AG04449 (cell line): ENCODE data around the gene RXFP3.

Source experiments
- CTCF ChIA-PET: fragments of 350-600 bp; formaldehyde crosslinking; extraction: SDS; loops from one replicate; lab custom pipeline; 2021; ENCODE audit warnings: antibody characterized with exemption; lab: Yijun Ruan, JAX
- POLR2A ChIA-PET: fragments of 400-600, 350-600 bp; formaldehyde crosslinking; extraction: SDS; loops from one replicate; lab custom pipeline; 2020; ENCODE audit warnings: antibody characterized with exemption, inconsistent platforms; lab: Yijun Ruan, JAX
- DNase-seq: peaks from one replicate; pipeline ENCODE4 v3.0.0-alpha.2; 2010; ENCODE audit warnings: low read depth, low spot score
- H3K4me3 ChIP-seq: 2 replicates; pipeline ENCODE4 v1.5.1; 2011; ENCODE audit warnings: low read depth, mild to moderate bottlenecking, control low read depth, low read length
- TF ChIP-seq, protein P1 (sequence below): IDR thresholded peaks from one replicate; pipeline ENCODE4 v1.5.1; 2011; ENCODE audit warnings: mild to moderate bottlenecking, moderate library complexity, low read length, control low read depth, inconsistent platforms; ENCODE audit not compliant: insufficient read depth; ENCODE audit errors: missing control alignments

The RXFP3 gene

DNA sequence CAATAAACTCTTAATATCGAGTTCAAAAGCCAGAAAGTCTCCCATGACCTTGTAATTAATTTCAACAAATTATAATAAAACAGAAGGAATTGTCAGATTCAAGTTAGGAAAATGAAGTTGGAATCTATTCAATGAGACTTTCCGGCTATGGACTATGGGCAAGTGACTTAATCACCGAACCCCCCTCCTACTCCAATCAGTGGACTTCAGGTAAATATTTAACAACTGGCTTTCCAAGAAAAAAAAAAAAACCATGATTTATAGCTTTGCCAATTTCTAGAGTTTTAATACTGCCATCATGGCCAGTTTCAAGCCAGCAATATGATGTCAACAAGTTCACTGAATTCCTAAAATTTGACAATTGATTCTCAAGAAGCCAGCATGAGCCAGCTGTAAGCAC is 43.8 kb downstream of the RXFP3 start:
- CTCF ChIA-PET, result interaction anchor here (5.4 to 7.6 kb wide), 2 partner anchors 11 to 18 kb away, joined by 26 to 84 read pairs; no protein-coding TSS in a partner anchor
- H3K4me3 ChIP-seq, result no peak overlapping the region
- DNase-seq, result no peak
- TF ChIP-seq, protein P1, sequence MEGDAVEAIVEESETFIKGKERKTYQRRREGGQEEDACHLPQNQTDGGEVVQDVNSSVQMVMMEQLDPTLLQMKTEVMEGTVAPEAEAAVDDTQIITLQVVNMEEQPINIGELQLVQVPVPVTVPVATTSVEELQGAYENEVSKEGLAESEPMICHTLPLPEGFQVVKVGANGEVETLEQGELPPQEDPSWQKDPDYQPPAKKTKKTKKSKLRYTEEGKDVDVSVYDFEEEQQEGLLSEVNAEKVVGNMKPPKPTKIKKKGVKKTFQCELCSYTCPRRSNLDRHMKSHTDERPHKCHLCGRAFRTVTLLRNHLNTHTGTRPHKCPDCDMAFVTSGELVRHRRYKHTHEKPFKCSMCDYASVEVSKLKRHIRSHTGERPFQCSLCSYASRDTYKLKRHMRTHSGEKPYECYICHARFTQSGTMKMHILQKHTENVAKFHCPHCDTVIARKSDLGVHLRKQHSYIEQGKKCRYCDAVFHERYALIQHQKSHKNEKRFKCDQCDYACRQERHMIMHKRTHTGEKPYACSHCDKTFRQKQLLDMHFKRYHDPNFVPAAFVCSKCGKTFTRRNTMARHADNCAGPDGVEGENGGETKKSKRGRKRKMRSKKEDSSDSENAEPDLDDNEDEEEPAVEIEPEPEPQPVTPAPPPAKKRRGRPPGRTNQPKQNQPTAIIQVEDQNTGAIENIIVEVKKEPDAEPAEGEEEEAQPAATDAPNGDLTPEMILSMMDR, result no peak
- POLR2A ChIA-PET, result no interaction called here

DNA sequence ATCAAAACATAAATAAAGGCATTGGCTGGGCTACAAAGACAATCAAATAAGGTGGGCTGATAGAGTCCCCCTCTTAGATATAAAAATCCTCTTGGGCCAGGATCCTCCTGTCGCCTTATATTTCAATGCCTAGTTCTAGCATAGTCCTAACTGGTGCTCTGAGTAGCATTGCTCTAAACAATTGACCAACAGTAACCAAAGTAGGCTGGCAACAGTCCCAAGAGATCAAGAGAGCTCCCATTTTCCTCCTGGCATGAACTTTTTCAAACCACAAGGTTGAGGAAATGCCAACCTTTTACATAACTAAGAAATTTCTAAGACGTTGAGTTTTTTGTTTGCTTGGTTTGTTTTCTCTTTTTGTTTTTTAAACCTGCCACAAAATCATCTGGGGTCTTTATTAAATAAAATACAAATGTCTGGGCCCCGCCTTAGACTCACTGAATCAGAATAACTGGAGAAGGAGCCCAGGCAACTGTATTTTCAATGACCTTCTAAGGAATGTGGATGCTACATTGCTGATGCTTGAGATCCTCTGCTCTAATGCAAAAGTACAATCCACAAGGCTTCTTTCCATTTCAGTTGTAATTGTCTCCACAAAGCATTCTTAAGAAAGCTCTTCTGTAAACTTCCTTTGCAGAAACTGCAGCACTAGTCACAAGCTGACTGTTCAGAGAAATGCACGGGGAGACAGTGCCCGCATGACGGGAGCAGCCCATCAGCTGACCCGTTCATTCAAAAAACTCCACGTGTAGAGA is 45.4 kb downstream of the RXFP3 start:
- DNase-seq, result no peak
- TF ChIP-seq, protein P1, result no peak
- POLR2A ChIA-PET, result no interaction called here
- H3K4me3 ChIP-seq, result no peak overlapping the region
- CTCF ChIA-PET, result interaction anchor here (5.4 to 7.6 kb wide), 2 partner anchors 13 to 16 kb away, joined by 26 to 84 read pairs; no protein-coding TSS in a partner anchor

DNA sequence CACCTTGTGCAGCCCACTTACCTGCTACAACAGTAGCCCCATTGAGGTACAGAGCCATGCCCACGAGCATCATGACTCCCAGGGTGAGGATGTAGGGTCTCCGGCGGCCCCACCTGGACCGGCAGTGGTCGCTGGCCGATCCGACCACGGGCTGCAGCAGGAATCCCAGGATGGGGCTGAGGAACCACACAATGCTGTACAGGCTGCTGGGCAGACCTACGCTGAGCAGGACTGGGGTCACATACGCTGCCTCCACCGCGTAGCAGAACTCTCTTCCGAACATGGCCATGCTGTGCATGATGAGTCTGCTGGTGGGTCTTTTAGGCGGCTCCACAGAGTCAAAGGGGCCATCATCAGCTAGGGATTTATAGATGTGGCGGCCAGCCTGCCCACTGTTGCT is 48.0 kb downstream of the RXFP3 start:
- TF ChIP-seq, protein P1, result no peak
- DNase-seq, result no peak
- ChIA-PET POLR2A (no interaction called here), CTCF (interaction anchor here (2.3 to 7.6 kb wide), 3 partner anchors 11 to 15 kb away, joined by 7 to 84 read pairs (median 26); no protein-coding TSS in a partner anchor)
- no peak overlapping the region for H3K4me3 ChIP-seq

DNA sequence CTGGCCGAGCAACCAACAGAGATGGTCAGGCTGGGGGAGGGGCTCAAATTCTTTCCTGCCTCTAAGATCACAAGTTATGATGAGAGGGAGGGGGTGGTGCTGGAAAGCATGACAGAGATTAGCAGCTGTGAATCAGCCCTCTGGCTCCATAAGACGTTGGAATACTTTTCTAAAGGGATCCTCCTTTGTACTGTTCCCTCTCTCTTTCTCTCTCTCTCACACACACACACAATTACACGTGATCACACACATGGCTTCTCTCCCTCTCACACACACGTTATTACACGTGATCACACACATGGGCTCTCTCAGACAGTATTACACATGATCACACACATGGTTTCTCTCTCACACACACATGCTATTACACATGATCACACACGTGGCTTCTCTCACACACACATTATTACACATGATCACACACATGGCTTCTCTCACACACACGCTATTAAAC is 48.5 kb downstream of the RXFP3 start, which contains the start of gene SLC45A2:
Gene SLC45A2, minus strand, starts transcription at position 23 of the 454 bp plus-strand sequence. CDS start 110 bp downstream, outside the sequence.
- CTCF ChIA-PET, result interaction anchor here (1.3 to 7.6 kb wide), 4 partner anchors 10 to 16 kb away, joined by 4 to 84 read pairs (median 16); no protein-coding TSS in a partner anchor
- no peak for DNase-seq
- no peak within 1 kb of the TSS for H3K4me3 ChIP-seq
- POLR2A ChIA-PET, result no interaction called here
- TF ChIP-seq, protein P1, result no peak

DNA sequence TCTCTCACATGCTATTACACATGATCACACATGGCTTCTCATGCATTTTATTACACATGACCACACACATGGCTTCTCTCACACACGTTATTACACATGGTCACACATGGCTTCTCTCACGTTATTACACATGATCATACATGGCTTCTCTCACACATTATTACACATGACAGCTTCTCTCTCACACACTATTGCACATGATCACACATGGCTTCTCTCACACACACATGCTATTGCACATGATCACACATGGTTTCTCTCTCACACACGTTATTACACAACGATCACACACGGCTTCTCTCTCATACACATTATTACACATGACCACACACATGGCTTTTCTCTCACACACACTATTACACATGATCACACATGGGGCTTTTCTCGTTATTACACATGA is 49.3 kb downstream of the RXFP3 start:
- TF ChIP-seq, protein P1, result no peak
- POLR2A ChIA-PET, result no interaction called here

More for the DNA sequence above, 49.3 kb downstream of the RXFP3 start:
- no peak overlapping the region for H3K4me3 ChIP-seq
- CTCF ChIA-PET, result interaction anchor here (1.3 kb wide), 1 partner anchor 12 kb away, joined by 4 read pairs; no protein-coding TSS in a partner anchor
- DNase-seq, result no peak
